IgD-negative memory B cell (primary cell): ENCODE data around the gene CENPB. TPM values are rescaled to one million over a fixed set of nuclear protein-coding genes. Genes with fewer than 3 reads are reported as not detected.
A peak's percentile ranks its signal among the peaks of the same experiment; 100 is the strongest.

ENCODE experiments used
- H3K27ac Mint-ChIP-seq, 3 donors: one replicate each; pipeline ENCODE4 v1.8.0; 2020 to 2022; ENCODE audit warnings: mild to moderate bottlenecking in 3 of 3, mixed read lengths in 3 of 3, moderate library complexity in 1 of 3
- H3K27me3 Mint-ChIP-seq: one replicate; pipeline ENCODE4 v1.8.0; 2021; ENCODE audit warnings: mixed read lengths
- H3K36me3 Mint-ChIP-seq: one replicate; pipeline ENCODE4 v1.8.0; 2020; ENCODE audit warnings: mild to moderate bottlenecking, mixed read lengths
- H3K4me1 Mint-ChIP-seq, 3 donors: one replicate each; pipeline ENCODE4 v1.8.0; 2020 to 2022; ENCODE audit warnings: mixed read lengths in 3 of 3, mild to moderate bottlenecking in 1 of 3
- H3K4me3 Mint-ChIP-seq, 4 donors: one replicate each; pipeline ENCODE4 v1.8.0; 2020 to 2022; ENCODE audit warnings: mild to moderate bottlenecking in 4 of 4, mixed read lengths in 4 of 4, moderate library complexity in 3 of 4
- H3K9me3 Mint-ChIP-seq, 3 donors: one replicate each; pipeline ENCODE4 v1.8.0; 2020 to 2021; ENCODE audit warnings: mixed read lengths in 3 of 3, mild to moderate bottlenecking in 1 of 3
- polyA plus RNA-seq: library from polyadenylated mRNA; unstranded; fragments of 300-500 nt; fragmentation: Illumina TruSeq; gene quantifications from one replicate; pipeline ENCODE4 v1.2.3, GENCODE V29; 2021

The CENPB gene
- polyA plus RNA-seq, 1 donor from 2014 or later: 1.1 TPM

GRCh38 chr20:3771552-3772058 lies 14.9 kb downstream of the CENPB start:
- Mint-ChIP-seq H3K9me3 (no peaks in the 10 kb centered on the region), H3K4me1 (peaks cover 7 to 13% (median 9%) of the 10 kb centered on the region in 3 donors), H3K4me3 (peak overlapping the region in 1 of 4 donors; percentile 6), H3K27ac (peak overlapping the region in 1 of 3 donors; percentile 39), H3K36me3 (no peaks in the 10 kb centered on the region), H3K27me3 (peaks cover 2% of the 10 kb centered on the region)

GRCh38 chr20:3768342-3769130 lies 18.0 kb downstream of the CENPB start:
- Mint-ChIP-seq H3K4me3 (peak overlapping the region; percentile 92 to 98 (median 95)), H3K27me3 (peaks cover 2% of the 10 kb centered on the region), H3K9me3 (no peaks in the 10 kb centered on the region), H3K27ac (peak overlapping the region; percentile 86 to 98 (median 97)), H3K36me3 (peaks cover 1% of the 10 kb centered on the region), H3K4me1 (peaks cover 7 to 20% (median 19%) of the 10 kb centered on the region in 3 donors)

- H3K4me3 Mint-ChIP-seq: peak within 1 kb of the TSS; percentile 92 to 98 (median 95)
- peak within 1 kb of the TSS; percentile 86 to 98 (median 97) for H3K27ac Mint-ChIP-seq
- H3K27me3 Mint-ChIP-seq: peaks cover 2% of the 10 kb centered on the region
- peaks cover 8 to 21% (median 19%) of the 10 kb centered on the region in 3 donors for H3K4me1 Mint-ChIP-seq
- H3K9me3 Mint-ChIP-seq: no peaks in the 10 kb centered on the region
- peaks cover 1% of the 10 kb centered on the region for H3K36me3 Mint-ChIP-seq
Observed at GRCh38 chr20:3767427-3768341, 18.9 kb downstream of the CENPB start, which contains the start of gene ADISSP. Gene ADISSP (minus strand): TSS chr20:3767753. CDS start chr20:3760100, 7,653 bp downstream.

GRCh38 chr20:3767110-3767426 lies 19.5 kb downstream of the CENPB start:
- Mint-ChIP-seq H3K36me3 (peaks cover 1% of the 10 kb centered on the region), H3K4me1 (peaks cover 10 to 21% (median 19%) of the 10 kb centered on the region in 3 donors), H3K4me3 (peak overlapping the region; percentile 92 to 98 (median 95)), H3K27ac (peak overlapping the region in 1 of 3 donors; percentile 76), H3K27me3 (no peaks in the 10 kb centered on the region), H3K9me3 (no peaks in the 10 kb centered on the region)

- Mint-ChIP-seq H3K9me3 (no peaks in the 10 kb centered on the region), H3K27ac (peak overlapping the region in 1 of 3 donors; percentile 76), H3K27me3 (no peaks in the 10 kb centered on the region), H3K36me3 (peaks cover 1% of the 10 kb centered on the region), H3K4me3 (peak overlapping the region; percentile 92 to 98 (median 95)), H3K4me1 (peaks cover 10 to 21% (median 18%) of the 10 kb centered on the region in 3 donors)
Observed at GRCh38 chr20:3766422-3767109, 20.0 kb downstream of the CENPB start.

- peak overlapping the region in 3 of 4 donors; percentile 6 to 94 (median 56) for H3K4me3 Mint-ChIP-seq
- H3K9me3 Mint-ChIP-seq: no peaks in the 10 kb centered on the region
- no peaks in the 10 kb centered on the region for H3K27me3 Mint-ChIP-seq
- peaks cover 1% of the 10 kb centered on the region for H3K36me3 Mint-ChIP-seq
- H3K27ac Mint-ChIP-seq: peak overlapping the region in 1 of 3 donors; percentile 28
- H3K4me1 Mint-ChIP-seq: peaks cover 10 to 25% (median 18%) of the 10 kb centered on the region in 3 donors
Observed at GRCh38 chr20:3765171-3765882, 21.2 kb downstream of the CENPB start.

GRCh38 chr20:3764659-3765058 lies 21.9 kb downstream of the CENPB start:
- peaks cover 10 to 25% (median 18%) of the 10 kb centered on the region in 3 donors for H3K4me1 Mint-ChIP-seq
- peaks cover 1% of the 10 kb centered on the region for H3K36me3 Mint-ChIP-seq
- H3K27me3 Mint-ChIP-seq: no peaks in the 10 kb centered on the region
- H3K4me3 Mint-ChIP-seq: peak overlapping the region in 1 of 4 donors; percentile 26
- no peak overlapping the region for H3K27ac Mint-ChIP-seq
- H3K9me3 Mint-ChIP-seq: no peaks in the 10 kb centered on the region

- no peaks in the 10 kb centered on the region for H3K27me3 Mint-ChIP-seq
- H3K27ac Mint-ChIP-seq: no peak overlapping the region
- H3K9me3 Mint-ChIP-seq: no peaks in the 10 kb centered on the region
- H3K36me3 Mint-ChIP-seq: peaks cover 1% of the 10 kb centered on the region
- peaks cover 10 to 24% (median 15%) of the 10 kb centered on the region in 3 donors for H3K4me1 Mint-ChIP-seq
- H3K4me3 Mint-ChIP-seq: no peak overlapping the region
Observed at GRCh38 chr20:3763671-3764601, 22.6 kb downstream of the CENPB start.

GRCh38 chr20:3760655-3761348 lies 25.7 kb downstream of the CENPB start:
- Mint-ChIP-seq H3K27ac (peak overlapping the region in 1 of 3 donors; percentile 32), H3K36me3 (peaks cover 1% of the 10 kb centered on the region), H3K27me3 (no peaks in the 10 kb centered on the region), H3K4me1 (peaks cover 3 to 8% (median 7%) of the 10 kb centered on the region in 3 donors), H3K4me3 (no peak overlapping the region), H3K9me3 (no peaks in the 10 kb centered on the region)

- Mint-ChIP-seq H3K27me3 (no peaks in the 10 kb centered on the region), H3K36me3 (peaks cover 1% of the 10 kb centered on the region), H3K9me3 (no peaks in the 10 kb centered on the region), H3K4me3 (no peak overlapping the region), H3K27ac (no peak overlapping the region), H3K4me1 (peaks cover 3 to 6% (median 4%) of the 10 kb centered on the region in 3 donors)
Observed at GRCh38 chr20:3759884-3760283, 26.7 kb downstream of the CENPB start.

GRCh38 chr20:3759316-3759823 lies 27.2 kb downstream of the CENPB start:
- H3K27ac Mint-ChIP-seq: no peak overlapping the region
- no peaks in the 10 kb centered on the region for H3K27me3 Mint-ChIP-seq
- peaks cover 2 to 6% (median 3%) of the 10 kb centered on the region in 3 donors for H3K4me1 Mint-ChIP-seq
- no peaks in the 10 kb centered on the region for H3K9me3 Mint-ChIP-seq
- no peaks in the 10 kb centered on the region for H3K36me3 Mint-ChIP-seq
- no peak overlapping the region for H3K4me3 Mint-ChIP-seq

GRCh38 chr20:3758566-3758965 lies 28.0 kb downstream of the CENPB start:
- peak overlapping the region in 1 of 3 donors; percentile 28 for H3K27ac Mint-ChIP-seq
- H3K9me3 Mint-ChIP-seq: no peaks in the 10 kb centered on the region
- no peaks in the 10 kb centered on the region for H3K36me3 Mint-ChIP-seq
- H3K27me3 Mint-ChIP-seq: no peaks in the 10 kb centered on the region
- H3K4me3 Mint-ChIP-seq: no peak overlapping the region
- peaks cover 2 to 6% (median 3%) of the 10 kb centered on the region in 3 donors for H3K4me1 Mint-ChIP-seq
